ENCODE data around the gene NHEJ1. TPM values are rescaled to one million over a fixed set of nuclear protein-coding genes. Genes with fewer than 3 reads are reported as not detected.

Gene NHEJ1
- total and polyA plus RNA-seq, 9 of the 15 experiments (the other 6 are each of a cell fraction or from before 2014, with no cell fraction given), result 9.0 to 23.7 (median 13.9) TPM

DNA sequence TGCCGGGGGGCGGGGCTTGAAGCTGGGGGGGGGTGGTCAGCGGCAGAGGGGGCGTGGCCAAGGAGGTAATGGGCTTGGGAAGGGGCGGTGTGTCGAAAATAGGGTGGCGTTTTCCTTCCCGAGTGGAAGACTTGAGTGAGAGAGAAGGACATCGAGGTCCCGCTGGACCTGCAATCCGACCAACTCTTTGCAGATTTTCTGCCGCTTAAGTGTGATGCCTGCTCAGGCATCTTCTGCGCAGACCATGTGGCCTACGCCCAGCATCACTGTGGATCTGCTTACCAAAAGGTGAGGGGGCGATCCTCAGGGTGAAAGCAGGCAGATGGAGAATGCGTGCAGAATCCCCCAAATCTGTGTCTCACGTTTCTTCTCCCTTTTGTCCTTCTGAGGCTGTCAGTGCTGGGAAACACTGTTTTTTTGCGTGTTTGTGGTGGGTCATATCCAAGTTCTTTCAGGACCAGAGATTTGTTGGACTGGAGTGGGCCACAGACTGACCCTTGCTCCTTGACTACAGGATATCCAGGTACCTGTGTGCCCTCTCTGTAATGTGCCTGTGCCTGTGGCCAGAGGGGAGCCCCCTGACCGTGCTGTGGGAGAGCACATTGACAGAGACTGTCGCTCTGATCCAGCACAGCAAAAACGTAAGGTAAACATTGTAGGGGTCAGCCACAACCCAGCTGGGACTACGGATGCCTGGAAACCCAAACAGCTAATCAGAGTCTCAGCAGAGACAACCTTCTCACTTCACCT, 46.7 kb upstream of the NHEJ1 start:
- Histone ChIP-seq H3K9me1 (ENCODE audit: control insufficient read depth, insufficient read depth, low read length) (no peaks in the 10 kb centered on the region), H3K9me3 (replicated peaks; ENCODE audit: control insufficient read depth, insufficient read depth, low read depth, low read length) (0 out of 2 replicates have a peak, but pooled peaks cover 2% of the 10 kb centered on the region), H4K20me1 (replicated peaks; ENCODE audit: control insufficient read depth, insufficient read depth, low read length) (peaks cover 11% of the 10 kb centered on the region; the same call in 1 of the 2 replicates), H3K4me1 (replicated peaks in 1 of 2; ENCODE audit: control insufficient read depth in 2 of 2, insufficient read depth in 2 of 2, low read length in 2 of 2) (peaks cover 16 to 17% of the 10 kb centered on the region in 2 experiments; a peak in 4 of 5 replicates), H3K4me3 (peak overlapping the region; percentile 61), H3K27me3 (ENCODE audit: control insufficient read depth in 2 of 2, insufficient read depth in 2 of 2, low read length in 2 of 2) (no peaks in the 10 kb centered on the region), H3K9ac (ENCODE audit: insufficient read depth in 1 of 2, low read depth in 2 of 2, low read length in 2 of 2) (peak overlapping the region; percentile 38 to 93), H2AFZ (ENCODE audit: low read depth, low read length) (no peak overlapping the region), H3K79me2 (ENCODE audit: control insufficient read depth, insufficient read depth, low read length) (no peaks in the 10 kb centered on the region), H3K27ac (ENCODE audit: extremely low read depth, low read depth, low read length) (peak overlapping the region; percentile 75; the same call in 2 of the 3 replicates), H3K36me3 (ENCODE audit: control insufficient read depth, insufficient read depth, low read length) (peaks cover 46% of the 10 kb centered on the region; the same call in 2 of the 3 replicates), H3K4me2 (ENCODE audit: insufficient read depth, low read length) (peak overlapping the region; percentile 84)
- BruUV-seq (replicated peaks), result TSS peak; percentile 82
- ChIA-PET CTCF (ENCODE audit: low intra/inter-chr PET ratio) (no interaction called here), POLR2A (interaction anchor here (0.7 to 1.4 kb wide), 6 partner anchors 8 to 72 kb away, joined by 3 to 6 read pairs (median 4); partner anchors contain the start of gene DNAJB2)
- in situ Hi-C loops (cut with MboI), result loop anchor here (5.0 kb wide), 1 partner anchor 35 kb away; the partner anchor contains the start of gene SLC23A3
- intact Hi-C loops (cut with micrococcal nuclease), result loop anchor here (2.0 kb wide), 1 partner anchor 31 kb away; the partner anchor contains the start of gene CNPPD1
- ATAC-seq (no peak; the same call in 2 of the 3 replicates), FAIRE-seq (peak; percentile 67), DNase-seq (ENCODE audit: extremely low read depth in 1 of 4, low spot score in 3 of 4) (peak in 1 of 4 experiments; percentile 90)
- 31% methylated on average over 11 of the region's 22 CpGs for WGBS (ENCODE audit: insufficient coverage, low coverage, missing lambda C conversion rate)
- TF ChIP-seq, protein P1, sequence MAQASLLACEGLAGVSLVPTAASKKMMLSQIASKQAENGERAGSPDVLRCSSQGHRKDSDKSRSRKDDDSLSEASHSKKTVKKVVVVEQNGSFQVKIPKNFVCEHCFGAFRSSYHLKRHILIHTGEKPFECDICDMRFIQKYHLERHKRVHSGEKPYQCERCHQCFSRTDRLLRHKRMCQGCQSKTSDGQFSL (CRISPR knock-in tag; IDR thresholded peaks at IDR 0.05), result peak; percentile 12; the same call in 1 of the 2 replicates
- TF ChIP-seq, protein P1 (tag; IDR thresholded peaks at IDR 0.05), result no peak; a peak in 1 of 4 replicates
- TF ChIP-seq TBL1XR1 (IDR thresholded peaks at IDR 0.05; ENCODE audit: low read length in 2 of 2), result no peak
- TF ChIP-seq, protein P2, sequence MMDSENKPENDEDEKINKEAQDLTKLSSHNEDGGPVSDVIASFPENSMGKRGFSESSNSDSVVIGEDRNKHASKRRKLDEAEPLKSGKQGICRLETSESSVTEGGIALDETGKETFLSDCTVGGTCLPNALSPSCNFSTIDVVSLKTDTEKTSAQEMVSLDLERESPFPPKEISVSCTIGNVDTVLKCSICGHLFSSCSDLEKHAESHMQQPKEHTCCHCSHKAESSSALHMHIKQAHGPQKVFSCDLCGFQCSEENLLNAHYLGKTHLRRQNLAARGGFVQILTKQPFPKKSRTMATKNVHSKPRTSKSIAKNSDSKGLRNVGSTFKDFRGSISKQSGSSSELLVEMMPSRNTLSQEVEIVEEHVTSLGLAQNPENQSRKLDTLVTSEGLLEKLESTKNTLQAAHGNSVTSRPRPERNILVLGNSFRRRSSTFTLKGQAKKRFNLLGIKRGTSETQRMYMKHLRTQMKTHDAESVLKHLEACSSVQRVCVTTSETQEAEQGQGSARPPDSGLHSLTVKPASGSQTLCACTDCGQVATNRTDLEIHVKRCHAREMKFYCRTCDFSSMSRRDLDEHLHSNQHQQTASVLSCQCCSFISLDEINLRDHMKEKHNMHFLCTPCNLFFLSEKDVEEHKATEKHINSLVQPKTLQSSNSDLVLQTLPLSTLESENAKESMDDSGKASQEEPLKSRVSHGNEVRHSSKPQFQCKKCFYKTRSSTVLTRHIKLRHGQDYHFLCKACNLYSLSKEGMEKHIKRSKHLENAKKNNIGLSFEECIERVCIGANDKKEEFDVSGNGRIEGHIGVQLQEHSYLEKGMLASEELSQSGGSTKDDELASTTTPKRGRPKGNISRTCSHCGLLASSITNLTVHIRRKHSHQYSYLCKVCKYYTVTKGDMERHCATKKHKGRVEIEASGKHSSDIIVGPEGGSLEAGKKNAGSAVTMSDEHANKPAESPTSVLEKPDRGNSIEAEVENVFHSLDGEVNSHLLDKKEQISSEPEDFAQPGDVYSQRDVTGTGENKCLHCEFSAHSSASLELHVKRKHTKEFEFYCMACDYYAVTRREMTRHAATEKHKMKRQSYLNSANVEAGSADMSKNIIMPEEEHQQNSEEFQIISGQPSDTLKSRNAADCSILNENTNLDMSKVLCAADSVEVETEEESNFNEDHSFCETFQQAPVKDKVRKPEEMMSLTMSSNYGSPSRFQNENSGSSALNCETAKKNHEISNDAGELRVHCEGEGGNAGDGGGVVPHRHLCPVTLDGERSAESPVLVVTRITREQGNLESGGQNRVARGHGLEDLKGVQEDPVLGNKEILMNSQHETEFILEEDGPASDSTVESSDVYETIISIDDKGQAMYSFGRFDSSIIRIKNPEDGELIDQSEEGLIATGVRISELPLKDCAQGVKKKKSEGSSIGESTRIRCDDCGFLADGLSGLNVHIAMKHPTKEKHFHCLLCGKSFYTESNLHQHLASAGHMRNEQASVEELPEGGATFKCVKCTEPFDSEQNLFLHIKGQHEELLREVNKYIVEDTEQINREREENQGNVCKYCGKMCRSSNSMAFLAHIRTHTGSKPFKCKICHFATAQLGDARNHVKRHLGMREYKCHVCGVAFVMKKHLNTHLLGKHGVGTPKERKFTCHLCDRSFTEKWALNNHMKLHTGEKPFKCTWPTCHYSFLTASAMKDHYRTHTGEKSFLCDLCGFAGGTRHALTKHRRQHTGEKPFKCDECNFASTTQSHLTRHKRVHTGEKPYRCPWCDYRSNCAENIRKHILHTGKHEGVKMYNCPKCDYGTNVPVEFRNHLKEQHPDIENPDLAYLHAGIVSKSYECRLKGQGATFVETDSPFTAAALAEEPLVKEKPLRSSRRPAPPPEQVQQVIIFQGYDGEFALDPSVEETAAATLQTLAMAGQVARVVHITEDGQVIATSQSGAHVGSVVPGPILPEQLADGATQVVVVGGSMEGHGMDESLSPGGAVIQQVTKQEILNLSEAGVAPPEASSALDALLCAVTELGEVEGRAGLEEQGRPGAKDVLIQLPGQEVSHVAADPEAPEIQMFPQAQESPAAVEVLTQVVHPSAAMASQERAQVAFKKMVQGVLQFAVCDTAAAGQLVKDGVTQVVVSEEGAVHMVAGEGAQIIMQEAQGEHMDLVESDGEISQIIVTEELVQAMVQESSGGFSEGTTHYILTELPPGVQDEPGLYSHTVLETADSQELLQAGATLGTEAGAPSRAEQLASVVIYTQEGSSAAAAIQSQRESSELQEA (IDR thresholded peaks at IDR 0.05; ENCODE audit: low read depth), result peak; percentile 49; the same call in 1 of the 2 replicates
- TF ChIP-seq, protein P3, sequence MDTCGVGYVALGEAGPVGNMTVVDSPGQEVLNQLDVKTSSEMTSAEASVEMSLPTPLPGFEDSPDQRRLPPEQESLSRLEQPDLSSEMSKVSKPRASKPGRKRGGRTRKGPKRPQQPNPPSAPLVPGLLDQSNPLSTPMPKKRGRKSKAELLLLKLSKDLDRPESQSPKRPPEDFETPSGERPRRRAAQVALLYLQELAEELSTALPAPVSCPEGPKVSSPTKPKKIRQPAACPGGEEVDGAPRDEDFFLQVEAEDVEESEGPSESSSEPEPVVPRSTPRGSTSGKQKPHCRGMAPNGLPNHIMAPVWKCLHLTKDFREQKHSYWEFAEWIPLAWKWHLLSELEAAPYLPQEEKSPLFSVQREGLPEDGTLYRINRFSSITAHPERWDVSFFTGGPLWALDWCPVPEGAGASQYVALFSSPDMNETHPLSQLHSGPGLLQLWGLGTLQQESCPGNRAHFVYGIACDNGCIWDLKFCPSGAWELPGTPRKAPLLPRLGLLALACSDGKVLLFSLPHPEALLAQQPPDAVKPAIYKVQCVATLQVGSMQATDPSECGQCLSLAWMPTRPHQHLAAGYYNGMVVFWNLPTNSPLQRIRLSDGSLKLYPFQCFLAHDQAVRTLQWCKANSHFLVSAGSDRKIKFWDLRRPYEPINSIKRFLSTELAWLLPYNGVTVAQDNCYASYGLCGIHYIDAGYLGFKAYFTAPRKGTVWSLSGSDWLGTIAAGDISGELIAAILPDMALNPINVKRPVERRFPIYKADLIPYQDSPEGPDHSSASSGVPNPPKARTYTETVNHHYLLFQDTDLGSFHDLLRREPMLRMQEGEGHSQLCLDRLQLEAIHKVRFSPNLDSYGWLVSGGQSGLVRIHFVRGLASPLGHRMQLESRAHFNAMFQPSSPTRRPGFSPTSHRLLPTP (IDR thresholded peaks at IDR 0.05; ENCODE audit: borderline replicate concordance, extremely low read depth, insufficient read length), result no peak

Measured in K562 (cell line).